ENCODE results near the gene PSD4.

Gene PSD4

GRCh38 chr2:113173542-113174375, at the start of gene PSD4:
TSS of gene PSD4 (plus strand) at chr2:113173971. CDS start at chr2:113182457, 8,486 bp downstream.
- no peak within 1 kb of the TSS for H3K27ac ChIP-seq (ENCODE audit: low read depth, low read length)

GRCh38 chr2:113124181-113124961, 49.4 kb upstream of the PSD4 start:
- Histone ChIP-seq H3K9ac (ENCODE audit: low read depth, low read length) (no peak overlapping the region), H3K4me3 (ENCODE audit: low read depth, low read length) (no peak overlapping the region), H3K9me3 (ENCODE audit: control insufficient read depth, insufficient read depth, low read length) (no peaks in the 10 kb centered on the region), H3K27me3 (ENCODE audit: control insufficient read depth, insufficient read depth, low read length) (peaks cover 2% of the 10 kb centered on the region), H3K36me3 (ENCODE audit: control insufficient read depth, insufficient read depth, low read length) (no peaks in the 10 kb centered on the region), H3K27ac (ENCODE audit: low read depth, low read length) (no peak overlapping the region), H3K4me1 (ENCODE audit: control insufficient read depth, insufficient read depth, low read length) (no peaks in the 10 kb centered on the region)

More at GRCh38 chr2:113173542-113174375, at the start of gene PSD4:
- no peaks in the 10 kb centered on the region for H3K27me3 ChIP-seq (ENCODE audit: control insufficient read depth, insufficient read depth, low read length)
- no peaks in the 10 kb centered on the region for H3K9me3 ChIP-seq (ENCODE audit: control insufficient read depth, insufficient read depth, low read length)
- no peak within 1 kb of the TSS for H3K9ac ChIP-seq (ENCODE audit: low read depth, low read length)
- no peaks in the 10 kb centered on the region for H3K36me3 ChIP-seq (ENCODE audit: control insufficient read depth, insufficient read depth, low read length)
- H3K4me3 ChIP-seq (ENCODE audit: low read depth, low read length), result no peak within 1 kb of the TSS
- no peaks in the 10 kb centered on the region for H3K4me1 ChIP-seq (ENCODE audit: control insufficient read depth, insufficient read depth, low read length)

GRCh38 chr2:113124984-113125855, 48.6 kb upstream of the PSD4 start:
- Histone ChIP-seq H3K4me1 (ENCODE audit: control insufficient read depth, insufficient read depth, low read length) (no peaks in the 10 kb centered on the region), H3K36me3 (ENCODE audit: control insufficient read depth, insufficient read depth, low read length) (no peaks in the 10 kb centered on the region), H3K27me3 (ENCODE audit: control insufficient read depth, insufficient read depth, low read length) (peaks cover 2% of the 10 kb centered on the region), H3K4me3 (ENCODE audit: low read depth, low read length) (no peak overlapping the region), H3K27ac (ENCODE audit: low read depth, low read length) (no peak overlapping the region), H3K9me3 (ENCODE audit: control insufficient read depth, insufficient read depth, low read length) (no peaks in the 10 kb centered on the region), H3K9ac (ENCODE audit: low read depth, low read length) (no peak overlapping the region)

- H3K9ac ChIP-seq (ENCODE audit: low read depth, low read length), result no peak within 1 kb of the TSS
- no peaks in the 10 kb centered on the region for H3K9me3 ChIP-seq (ENCODE audit: control insufficient read depth, insufficient read depth, low read length)
- no peak within 1 kb of the TSS for H3K4me3 ChIP-seq (ENCODE audit: low read depth, low read length)
- no peaks in the 10 kb centered on the region; the same call in 1 of the 2 replicates for H3K27me3 ChIP-seq (ENCODE audit: control insufficient read depth, insufficient read depth, low read length)
- H3K36me3 ChIP-seq (ENCODE audit: control insufficient read depth, insufficient read depth, low read length), result no peaks in the 10 kb centered on the region
- H3K27ac ChIP-seq (ENCODE audit: low read depth, low read length), result no peak within 1 kb of the TSS
- H3K4me1 ChIP-seq (ENCODE audit: control insufficient read depth, insufficient read depth, low read length), result no peaks in the 10 kb centered on the region
Observed at GRCh38 chr2:113126845-113127645, 46.7 kb upstream of the PSD4 start, which contains the start of gene IL1RN. TSS of gene IL1RN (plus strand) at chr2:113127598. CDS start at chr2:113127625, 27 bp downstream.

- no peaks in the 10 kb centered on the region for H3K9me3 ChIP-seq (ENCODE audit: control insufficient read depth, insufficient read depth, low read length)
- H3K27ac ChIP-seq (ENCODE audit: low read depth, low read length), result no peak overlapping the region
- H3K4me3 ChIP-seq (ENCODE audit: low read depth, low read length), result no peak overlapping the region
- no peaks in the 10 kb centered on the region; the same call in 1 of the 2 replicates for H3K27me3 ChIP-seq (ENCODE audit: control insufficient read depth, insufficient read depth, low read length)
- no peak overlapping the region for H3K9ac ChIP-seq (ENCODE audit: low read depth, low read length)
- H3K36me3 ChIP-seq (ENCODE audit: control insufficient read depth, insufficient read depth, low read length), result no peaks in the 10 kb centered on the region
- H3K4me1 ChIP-seq (ENCODE audit: control insufficient read depth, insufficient read depth, low read length), result no peaks in the 10 kb centered on the region
Observed at GRCh38 chr2:113127646-113128570, 45.9 kb upstream of the PSD4 start.

GRCh38 chr2:113129519-113130078, 44.2 kb upstream of the PSD4 start:
- no peaks in the 10 kb centered on the region; the same call in 1 of the 2 replicates for H3K27me3 ChIP-seq (ENCODE audit: control insufficient read depth, insufficient read depth, low read length)
- no peak overlapping the region for H3K9ac ChIP-seq (ENCODE audit: low read depth, low read length)
- no peak overlapping the region for H3K27ac ChIP-seq (ENCODE audit: low read depth, low read length)
- H3K4me1 ChIP-seq (ENCODE audit: control insufficient read depth, insufficient read depth, low read length), result no peaks in the 10 kb centered on the region
- H3K4me3 ChIP-seq (ENCODE audit: low read depth, low read length), result no peak overlapping the region
- H3K9me3 ChIP-seq (ENCODE audit: control insufficient read depth, insufficient read depth, low read length), result no peaks in the 10 kb centered on the region
- H3K36me3 ChIP-seq (ENCODE audit: control insufficient read depth, insufficient read depth, low read length), result no peaks in the 10 kb centered on the region

GRCh38 chr2:113131352-113132185, 42.2 kb upstream of the PSD4 start:
- H3K4me1 ChIP-seq (ENCODE audit: control insufficient read depth, insufficient read depth, low read length), result no peaks in the 10 kb centered on the region
- no peak overlapping the region for H3K27ac ChIP-seq (ENCODE audit: low read depth, low read length)
- H3K27me3 ChIP-seq (ENCODE audit: control insufficient read depth, insufficient read depth, low read length), result no peaks in the 10 kb centered on the region
- no peaks in the 10 kb centered on the region for H3K9me3 ChIP-seq (ENCODE audit: control insufficient read depth, insufficient read depth, low read length)
- H3K9ac ChIP-seq (ENCODE audit: low read depth, low read length), result no peak overlapping the region
- no peak overlapping the region for H3K4me3 ChIP-seq (ENCODE audit: low read depth, low read length)
- H3K36me3 ChIP-seq (ENCODE audit: control insufficient read depth, insufficient read depth, low read length), result no peaks in the 10 kb centered on the region

GRCh38 chr2:113132414-113133021, 41.3 kb upstream of the PSD4 start:
- Histone ChIP-seq H3K4me1 (ENCODE audit: control insufficient read depth, insufficient read depth, low read length) (no peaks in the 10 kb centered on the region), H3K27ac (ENCODE audit: low read depth, low read length) (no peak overlapping the region), H3K36me3 (ENCODE audit: control insufficient read depth, insufficient read depth, low read length) (no peaks in the 10 kb centered on the region), H3K27me3 (ENCODE audit: control insufficient read depth, insufficient read depth, low read length) (no peaks in the 10 kb centered on the region), H3K9me3 (ENCODE audit: control insufficient read depth, insufficient read depth, low read length) (no peaks in the 10 kb centered on the region), H3K4me3 (ENCODE audit: low read depth, low read length) (no peak overlapping the region), H3K9ac (ENCODE audit: low read depth, low read length) (no peak overlapping the region)

All from HUES48 (cell line).